Stimulated activated CD4-positive, alpha-beta T cell treated with anti-CD3 and anti-CD28 coated beads, Interleukin-12 subunit alpha, Interleukin-12 subunit beta, amount 100 ng/mL, for 48 hours (primary cell): ENCODE measurements around the gene KIAA0232.
"Not testable (repeated sequence)": the region's sequence is repeated elsewhere in the genome, so short reads cannot be mapped to it uniquely, and the experiment has no call there.

Experiments
- DNase-seq, 3 donors: peaks; one replicate each; pipeline ENCODE4 v3.0.0-alpha.2; 2020; ENCODE audit warnings: low read depth in 2 of 3, low spot score in 1 of 3

Gene KIAA0232

DNA sequence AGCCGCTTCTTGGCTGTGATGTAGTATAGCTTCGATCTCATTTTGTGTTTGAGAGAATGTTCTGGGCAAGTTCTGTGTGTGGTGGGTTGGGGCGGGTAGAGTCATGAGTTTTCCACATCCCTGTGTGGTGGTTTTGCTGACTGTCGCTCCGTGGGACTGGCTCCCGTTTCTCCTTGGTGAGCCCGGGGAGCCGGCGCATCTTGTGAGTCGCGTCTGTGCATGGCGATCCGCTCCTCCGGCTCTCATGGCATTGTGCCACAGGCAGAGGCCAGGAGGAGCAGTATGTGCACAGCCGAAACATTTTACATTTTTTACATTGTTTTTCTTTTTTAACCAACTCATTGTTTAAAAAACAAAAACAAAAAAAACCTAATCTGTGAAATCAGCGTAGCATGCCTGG is 99.4 kb downstream of the KIAA0232 start:
- DNase-seq, result no peak

DNA sequence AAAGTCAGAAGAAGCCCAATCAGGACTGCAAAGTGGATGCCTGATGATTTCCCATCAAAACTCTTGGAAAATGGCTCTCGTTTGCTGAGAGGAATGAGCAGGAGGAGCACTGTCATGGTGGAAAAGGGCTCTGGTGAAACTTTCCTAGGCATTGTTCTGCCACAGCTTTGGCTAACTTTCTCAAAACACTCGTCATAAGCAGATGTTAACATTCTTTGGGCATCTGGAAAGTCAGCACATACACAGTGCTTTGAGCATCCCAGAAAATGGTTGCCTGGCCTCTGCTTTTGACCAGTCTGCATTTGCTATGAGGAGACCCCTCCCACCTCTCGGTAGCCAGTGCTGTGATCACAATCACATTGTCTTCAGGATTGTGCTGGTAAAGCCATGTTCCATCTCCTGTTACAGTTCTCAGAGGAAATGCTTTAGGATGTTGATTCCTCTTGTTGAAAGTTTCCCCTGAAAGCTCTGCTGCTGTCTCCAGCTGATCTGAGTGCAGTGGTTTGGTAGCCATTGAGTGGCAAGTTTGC is 101.9 kb downstream of the KIAA0232 start:
- no peak for DNase-seq

DNA sequence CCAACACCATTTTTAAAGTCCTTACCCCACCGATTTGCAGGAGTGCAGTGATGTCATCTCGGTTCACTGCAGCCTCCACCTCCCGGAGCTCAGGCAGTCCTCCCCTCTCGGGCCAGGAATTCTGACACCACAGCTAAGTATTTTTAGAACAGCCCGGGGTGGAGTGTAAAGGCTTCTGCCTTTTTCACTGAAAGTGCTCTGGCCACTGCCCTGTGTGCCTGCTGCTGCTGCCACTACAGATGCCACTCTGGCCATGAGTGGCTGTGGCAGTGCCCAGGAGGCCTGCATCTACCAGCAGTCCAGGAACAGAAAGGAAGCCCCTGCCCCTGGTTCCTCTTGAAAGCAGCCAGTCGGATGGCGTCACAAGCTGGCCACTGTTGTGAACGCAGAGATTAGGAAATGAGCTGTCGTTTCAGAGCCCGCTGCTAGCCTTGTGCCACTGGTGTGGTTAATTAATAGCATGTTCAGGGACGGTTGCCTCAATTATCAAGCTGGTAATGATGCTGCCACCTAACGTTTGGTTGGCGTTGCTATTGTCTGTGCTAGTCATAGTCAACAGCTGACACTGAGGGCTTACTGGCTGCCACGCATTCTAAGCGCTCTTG is 103.5 kb downstream of the KIAA0232 start:
- DNase-seq, result no peak

DNA sequence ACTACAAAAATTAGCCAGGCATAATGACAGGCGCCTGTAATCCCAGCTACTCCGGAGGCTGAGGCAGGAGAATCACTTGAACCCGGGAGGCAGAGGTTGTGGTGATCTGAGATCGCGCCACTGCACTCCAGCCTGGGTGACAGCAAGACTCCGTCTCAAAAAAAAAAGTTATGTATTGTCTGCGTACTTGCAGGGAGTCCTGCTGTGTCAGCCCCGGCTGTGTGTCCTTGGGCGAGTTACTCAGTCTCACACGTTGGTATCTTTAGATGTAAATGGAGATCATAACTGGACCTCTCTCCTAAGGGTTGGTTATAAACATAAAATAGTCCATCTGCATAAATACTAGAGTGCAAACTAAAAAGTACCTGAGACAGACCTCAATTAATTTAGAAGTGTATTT is 104.4 kb downstream of the KIAA0232 start:
- no peak for DNase-seq

DNA sequence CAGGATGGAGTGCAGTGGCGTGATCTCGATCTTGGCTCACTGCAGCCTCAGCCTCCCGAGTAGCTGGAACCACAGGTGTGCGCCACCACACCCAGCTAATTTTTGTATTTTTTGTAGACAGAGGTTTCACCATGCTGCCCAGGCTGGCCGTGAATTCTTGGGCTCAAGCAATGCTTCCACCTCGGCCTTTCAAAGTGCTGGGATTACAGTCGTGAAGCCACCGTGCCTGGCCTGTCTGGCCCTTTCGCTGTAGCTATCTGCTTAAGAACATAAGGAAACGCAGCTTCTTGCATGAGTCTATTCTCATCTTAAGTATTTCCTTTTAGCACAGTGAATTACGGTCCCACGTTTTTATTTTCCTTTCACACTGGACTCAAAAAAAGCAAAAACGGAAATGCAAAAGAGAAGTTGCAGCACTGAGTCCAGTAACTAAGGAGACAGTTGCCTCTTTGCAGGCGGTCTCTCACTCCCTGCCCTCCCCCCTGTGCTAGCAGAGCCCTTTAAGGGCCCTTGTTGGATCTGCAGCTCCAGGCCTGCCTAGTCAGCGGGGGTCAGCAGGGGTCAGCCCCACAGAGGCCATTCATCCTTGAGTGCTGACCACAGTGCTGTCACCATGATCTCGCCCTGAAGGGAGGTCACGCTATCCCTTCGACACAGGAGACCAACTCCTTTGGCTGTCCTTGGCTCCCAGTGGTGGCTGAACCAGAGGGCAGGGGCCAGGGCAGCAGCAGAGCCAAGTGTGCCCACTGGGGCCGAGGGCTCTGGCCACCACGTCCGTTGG is 105.3 kb downstream of the KIAA0232 start:
- DNase-seq, result no peak

DNA sequence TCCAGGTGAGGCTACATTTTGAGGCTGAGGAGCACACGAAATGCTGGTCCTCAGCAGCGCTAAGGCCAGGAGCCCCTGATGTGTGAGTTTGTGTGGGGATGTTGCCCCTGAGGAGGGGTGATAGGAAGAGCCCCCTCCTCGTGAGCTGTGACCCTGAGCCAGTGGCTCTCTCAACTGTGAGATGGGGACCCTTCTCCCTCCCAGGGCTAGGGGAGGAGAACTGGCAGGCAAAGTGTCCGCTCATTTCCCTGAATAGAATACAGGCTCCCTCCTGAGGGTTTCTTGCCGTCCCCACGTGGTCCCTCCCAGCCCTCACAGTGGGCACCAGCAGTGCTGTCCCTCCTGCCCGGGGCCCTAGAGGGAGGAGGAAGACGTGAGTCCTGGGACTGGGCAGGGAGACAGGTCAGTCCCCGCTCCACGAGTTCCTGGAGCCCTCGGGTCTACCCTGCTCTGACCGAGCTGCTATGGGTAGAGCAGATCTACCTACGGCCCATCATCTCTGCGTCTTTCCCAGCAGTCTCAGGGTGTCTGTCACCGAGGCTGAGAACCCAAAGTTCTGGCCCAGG is 106.1 kb downstream of the KIAA0232 start:
- no peak for DNase-seq

DNA sequence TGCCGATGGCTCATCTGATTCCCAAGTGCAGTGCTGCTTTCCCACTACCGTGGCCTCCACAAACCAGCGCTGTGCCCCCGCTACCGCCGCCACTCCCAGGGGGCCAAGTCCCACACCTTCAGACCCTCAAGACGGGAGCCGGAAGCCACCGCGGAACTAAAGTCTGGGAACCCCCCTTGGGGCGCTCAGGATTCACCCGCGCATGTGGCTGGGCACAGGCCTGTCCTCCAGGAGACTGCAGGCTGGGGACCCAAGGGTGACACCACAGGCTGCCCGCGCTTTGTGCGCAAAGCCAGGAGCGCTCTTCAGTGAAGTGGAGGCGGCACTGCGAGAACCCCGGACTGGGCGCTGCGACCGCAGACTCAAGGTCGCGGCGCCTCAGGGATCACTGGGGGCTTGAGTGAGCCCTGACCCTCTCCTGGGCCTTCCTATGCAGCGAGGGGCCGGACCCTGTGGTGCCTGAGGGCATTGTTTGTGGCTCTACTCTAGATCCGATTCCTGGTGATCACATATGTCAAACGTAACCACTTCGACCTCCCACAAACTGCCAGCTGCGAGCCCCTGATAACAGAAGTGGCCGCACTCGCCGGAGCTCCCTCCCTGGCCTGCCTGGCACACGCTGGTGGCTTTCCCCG is 106.7 kb downstream of the KIAA0232 start:
- DNase-seq, result no peak

DNA sequence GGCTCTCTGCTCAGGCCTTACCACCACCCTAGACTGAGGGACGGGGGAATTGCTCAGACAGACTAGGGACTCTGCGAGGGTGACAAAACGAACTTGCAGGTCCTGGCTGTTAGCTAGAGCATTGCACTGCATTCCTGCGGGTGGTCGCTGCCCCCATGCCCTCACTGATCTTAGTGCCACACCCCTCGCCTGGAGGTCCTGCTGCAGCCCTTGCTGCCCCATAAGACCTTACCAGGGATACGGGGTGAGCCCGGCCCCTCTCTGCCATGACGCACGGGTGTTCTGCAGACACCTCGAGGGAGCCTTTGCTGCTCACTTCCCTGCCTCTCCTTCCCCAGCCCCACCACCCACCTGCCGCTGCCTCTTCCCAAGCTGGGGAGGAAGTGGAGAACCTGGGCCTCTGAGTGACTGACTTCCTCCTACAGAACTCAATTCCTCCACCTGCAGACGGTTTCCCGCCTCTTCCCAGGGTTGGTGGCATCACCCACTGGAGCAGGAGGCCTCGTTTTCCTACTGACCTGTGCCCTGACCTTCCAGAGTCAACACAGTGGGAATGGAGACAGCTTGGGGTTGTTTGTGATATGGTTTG is 107.3 kb downstream of the KIAA0232 start:
- no peak for DNase-seq

DNA sequence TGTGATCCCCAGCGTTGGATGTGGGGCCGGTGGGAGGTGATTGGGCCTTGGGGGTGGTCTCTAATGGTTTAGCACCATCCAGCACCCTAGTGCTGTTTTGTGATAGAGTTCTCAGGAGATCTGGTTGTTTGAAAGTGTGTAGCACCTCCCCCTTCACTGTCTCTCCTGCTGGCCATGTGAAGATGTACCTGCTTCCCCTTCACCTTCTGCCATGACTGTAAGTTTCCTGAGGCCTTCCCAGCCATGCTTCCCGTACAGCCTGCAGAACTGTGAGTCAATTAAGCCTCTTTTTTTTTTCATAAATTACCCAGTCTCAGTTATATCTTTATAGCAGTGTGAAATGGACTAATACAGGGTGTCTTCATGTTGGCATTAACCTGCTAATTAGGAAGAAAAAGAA is 107.8 kb downstream of the KIAA0232 start:
- DNase-seq, result no peak

DNA sequence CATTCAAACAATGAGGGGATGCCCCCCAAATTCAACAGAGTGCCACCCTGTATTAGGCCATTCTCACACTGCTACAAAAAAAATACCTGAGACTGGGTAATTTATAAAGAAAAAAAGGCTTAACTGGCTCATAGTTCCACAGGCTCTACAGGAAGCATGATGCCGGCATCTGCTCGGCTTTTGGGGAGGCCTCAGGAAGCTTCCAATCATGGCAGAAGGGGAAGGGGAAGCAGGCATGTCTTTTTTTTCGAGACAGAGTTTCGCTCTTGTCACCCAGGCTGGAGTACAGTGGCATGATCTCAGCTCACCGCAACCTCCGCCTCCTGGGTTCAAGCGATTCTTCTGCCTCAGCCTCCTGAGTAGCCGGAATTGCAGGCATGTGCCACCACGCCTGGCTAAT is 108.4 kb downstream of the KIAA0232 start:
- not testable (repeated sequence) for DNase-seq

DNA sequence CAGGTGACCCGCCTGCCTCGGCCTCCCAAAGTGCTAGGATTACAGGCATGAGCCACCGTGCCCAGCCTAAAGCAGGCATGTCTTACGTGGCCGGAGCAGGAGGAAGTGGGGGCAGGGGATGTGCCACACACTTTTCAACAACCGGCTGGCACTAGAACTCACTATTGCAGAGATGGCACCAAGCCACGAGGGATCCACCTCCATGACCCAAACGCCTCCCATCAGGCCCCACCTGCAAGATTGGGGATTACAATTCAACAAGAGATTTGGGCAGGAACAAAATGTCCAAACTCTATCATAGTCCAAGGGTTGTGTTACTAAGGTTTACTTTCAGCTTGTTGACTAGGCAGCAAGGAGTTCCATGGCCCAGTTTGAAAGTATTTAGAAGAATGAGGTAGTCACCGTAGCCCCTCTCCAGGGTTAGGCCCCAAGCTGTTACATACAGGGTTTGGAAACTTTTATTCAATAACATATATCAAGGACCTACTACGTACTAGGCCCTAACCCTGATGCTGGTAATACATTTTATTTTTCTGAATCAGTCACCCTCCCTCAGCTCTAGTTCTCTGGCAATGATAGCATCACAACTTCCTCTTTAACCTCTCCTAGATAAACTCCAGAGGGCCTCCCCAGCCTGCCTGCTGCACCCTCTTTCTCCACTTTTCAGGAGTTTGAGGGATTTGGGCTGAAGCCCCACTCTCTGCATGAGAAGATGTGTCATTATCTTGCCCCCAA is 109.1 kb downstream of the KIAA0232 start:
- DNase-seq, result no peak

DNA sequence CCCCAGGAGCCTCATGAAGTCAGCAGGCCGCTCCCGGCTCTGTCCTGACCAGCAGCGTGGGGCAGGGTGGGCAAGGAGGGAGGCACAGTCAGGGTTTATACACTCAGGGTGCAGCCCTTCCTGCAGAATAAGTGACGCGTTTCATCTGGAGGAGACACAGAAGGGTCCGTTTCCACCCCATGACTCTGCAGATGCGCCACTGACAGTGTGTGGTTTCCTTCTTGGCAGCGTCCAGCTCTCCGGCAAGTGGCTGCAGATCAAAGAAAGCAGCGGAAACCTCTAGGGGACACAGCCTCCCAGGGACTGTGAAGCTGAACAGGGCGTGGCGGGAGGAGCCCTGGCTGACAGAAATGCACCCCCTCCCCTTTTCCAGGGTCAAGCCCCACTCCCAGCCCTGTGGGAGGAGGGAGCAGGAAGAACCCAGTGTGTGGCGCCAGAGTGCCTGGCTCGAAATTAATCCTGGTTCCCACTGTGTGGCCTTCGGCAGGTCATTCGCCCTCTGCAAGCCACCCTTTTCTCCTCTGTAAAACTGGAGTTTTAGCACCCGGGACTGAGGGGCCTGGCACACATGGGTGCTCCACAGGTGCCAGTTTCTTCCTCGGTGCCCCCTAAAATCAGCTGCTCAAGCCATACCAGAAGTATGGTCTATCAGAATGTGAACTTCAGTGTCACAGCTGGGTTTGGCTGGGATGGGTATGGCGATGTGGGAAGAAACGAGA is 109.8 kb downstream of the KIAA0232 start:
- no peak for DNase-seq

DNA sequence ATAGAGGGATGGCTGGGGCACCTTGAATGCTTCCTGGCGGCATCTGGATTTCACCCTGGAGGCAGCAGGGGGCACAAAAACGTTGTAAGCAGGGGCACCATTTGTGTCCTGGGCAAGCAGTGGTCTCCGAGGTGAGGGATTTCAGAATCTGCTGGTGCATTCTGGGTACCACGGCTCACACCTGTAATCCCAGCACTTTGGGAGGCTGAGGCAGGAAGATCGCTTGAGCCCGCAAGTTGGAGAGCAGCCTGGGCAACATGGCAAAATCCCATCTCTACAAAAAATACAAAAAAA is 110.3 kb downstream of the KIAA0232 start:
- DNase-seq, result no peak

DNA sequence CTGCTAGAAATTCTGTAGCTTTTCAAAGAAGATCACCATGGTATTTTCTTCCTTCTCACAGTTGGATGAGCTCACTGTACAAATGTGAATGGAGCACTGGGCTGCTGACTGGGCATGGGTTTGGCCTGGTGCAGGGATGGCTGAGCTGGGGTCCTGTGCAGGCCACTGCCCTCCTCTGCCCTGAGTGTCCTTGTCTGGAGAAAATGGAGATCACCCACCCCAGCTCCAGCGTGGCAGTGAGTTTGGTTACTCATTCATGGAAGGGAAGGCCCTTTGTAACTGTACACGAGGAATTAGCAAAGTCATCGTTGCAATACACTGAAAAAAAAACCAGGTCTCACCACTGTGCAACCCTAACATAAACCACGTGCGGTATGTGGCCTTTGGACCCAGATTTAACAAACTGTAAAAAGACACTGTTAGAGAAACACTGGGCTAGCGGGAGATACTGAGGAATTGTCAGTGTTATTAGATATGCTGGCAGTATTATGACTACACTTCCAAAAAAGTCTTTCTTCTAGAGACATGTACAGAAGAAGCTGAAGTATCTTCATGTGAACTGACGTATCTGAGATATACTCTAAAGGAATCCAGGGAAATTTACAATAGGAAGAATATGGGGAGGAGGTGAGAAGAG is 111.0 kb downstream of the KIAA0232 start:
- DNase-seq, result no peak

DNA sequence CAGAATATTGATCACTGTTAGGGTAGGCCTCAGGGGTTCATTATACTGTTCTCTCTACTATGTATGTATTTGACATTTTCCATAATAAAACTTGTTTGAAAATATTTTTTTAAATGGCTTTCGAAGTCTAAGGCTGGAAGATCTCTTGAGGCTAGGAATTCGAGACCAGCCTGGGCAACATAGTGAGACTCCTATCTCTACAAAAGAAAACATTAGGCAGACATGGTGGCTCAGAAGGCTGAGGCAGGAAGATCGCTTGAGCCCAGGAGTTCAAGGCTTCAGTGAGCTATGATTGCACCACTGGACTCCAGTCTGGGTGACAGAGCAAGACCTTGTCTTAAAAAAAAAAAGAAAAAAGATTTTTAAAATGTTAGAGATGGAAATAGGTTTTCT is 111.6 kb downstream of the KIAA0232 start:
- no peak for DNase-seq

DNA sequence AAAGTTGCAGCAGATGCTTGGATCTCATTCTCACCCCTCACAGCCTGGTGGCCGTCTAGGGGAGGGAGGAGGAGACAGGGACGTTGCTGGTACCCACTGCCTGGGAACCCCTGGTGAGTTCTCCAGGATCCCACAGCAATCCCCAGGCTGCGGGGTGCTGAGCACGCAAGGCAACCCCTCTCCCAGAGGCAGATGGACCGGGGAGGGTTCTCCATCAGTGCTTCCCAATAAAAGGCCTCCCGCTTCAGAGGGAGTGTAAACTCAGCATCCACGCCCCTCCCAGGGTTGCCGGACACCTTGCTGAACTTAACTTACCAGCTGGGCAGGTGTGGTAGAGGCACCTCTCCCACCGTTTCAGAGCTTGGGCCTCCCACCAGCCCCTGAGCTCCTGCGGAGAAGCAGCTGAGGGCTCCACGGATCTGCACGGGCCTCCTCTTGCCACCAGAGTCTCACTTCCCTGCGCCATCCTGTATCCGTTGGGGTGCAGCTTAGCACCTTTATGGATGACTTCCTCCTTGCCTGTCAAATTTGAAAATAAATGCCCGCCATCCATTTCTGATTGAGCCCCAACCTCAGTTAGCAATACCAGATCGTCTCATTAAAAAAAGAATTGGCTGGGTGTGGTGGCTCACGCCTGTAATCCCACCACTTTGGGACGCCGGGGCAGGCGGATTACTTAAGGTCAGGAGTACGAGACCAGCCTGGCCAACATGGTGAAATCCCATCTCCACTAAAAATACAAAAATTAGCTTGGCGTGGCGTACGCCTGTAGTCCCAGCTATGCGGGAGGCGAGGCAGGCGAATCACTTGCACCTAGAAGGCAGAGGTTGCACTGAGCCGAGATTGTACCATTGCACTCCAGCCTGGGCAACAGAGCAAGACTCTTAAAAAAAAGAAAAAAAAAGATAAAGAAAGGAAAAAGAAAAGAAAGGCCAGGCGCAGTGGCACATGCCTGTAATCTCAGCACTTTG is 112.3 kb downstream of the KIAA0232 start:
- no peak for DNase-seq

DNA sequence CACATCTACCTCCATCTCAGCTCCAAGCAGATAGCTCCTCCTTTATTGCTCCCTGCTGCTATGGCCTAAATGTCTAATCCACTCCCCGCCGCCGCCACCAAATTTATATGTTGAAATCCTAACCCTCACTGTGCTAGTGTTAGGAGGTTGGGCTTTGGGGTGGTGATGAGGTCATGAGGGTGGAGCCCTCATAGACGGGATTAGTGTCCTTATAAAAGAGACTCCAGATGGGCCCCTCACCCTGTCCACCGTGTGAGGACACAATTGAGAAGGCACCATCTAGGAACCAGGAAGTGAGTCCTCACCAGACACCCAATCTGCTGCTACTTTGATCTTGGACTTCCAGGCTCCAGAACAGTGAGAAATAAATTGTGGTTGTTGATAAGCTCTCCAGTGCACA is 113.5 kb downstream of the KIAA0232 start:
- DNase-seq, result no peak

DNA sequence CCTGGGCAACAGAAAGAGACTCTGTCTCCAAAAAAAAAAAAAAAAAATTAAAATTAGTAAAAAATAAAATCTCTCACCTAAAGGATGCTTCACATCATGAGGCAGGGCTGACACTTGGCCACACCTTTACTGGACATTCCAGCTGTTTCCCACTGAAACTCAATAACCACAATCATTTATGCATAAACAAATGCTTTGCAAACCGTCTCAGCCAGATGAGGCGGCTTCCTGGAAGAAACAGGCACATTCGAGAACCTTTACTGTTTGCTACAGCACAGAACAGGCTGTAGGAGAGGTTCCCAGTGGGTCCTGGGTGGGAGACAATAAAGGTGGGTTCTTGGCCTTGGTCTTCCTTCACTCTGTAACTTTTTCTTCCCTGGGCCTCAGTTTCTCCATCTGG is 116.2 kb downstream of the KIAA0232 start:
- no peak for DNase-seq
